ENCODE measurements around the gene ZNF410. TPM values are rescaled to one million over a fixed set of nuclear protein-coding genes. Genes with fewer than 3 reads are reported as not detected.
"Not testable (repeated sequence)": the region's sequence is repeated elsewhere in the genome, so short reads cannot be mapped to it uniquely, and the experiment has no call there.

The ZNF410 gene
- total RNA-seq, 4 donors from 2014 or later, result 39.7 to 71.7 (median 54.1) TPM

- ATAC-seq (ENCODE audit: low FRiP score) (peak; percentile 97), DNase-seq (ENCODE audit: low spot score) (peak; percentile 92)
- TF ChIP-seq CTCF (IDR thresholded peaks at IDR 0.05), result no peak
Measured at GRCh38 chr14:73851567-73852382, 34.9 kb upstream of the ZNF410 start, which contains the start of gene PTGR2. TSS of gene PTGR2 (plus strand) at chr14:73851831. CDS start at chr14:73858863, 7,032 bp downstream.

DNA sequence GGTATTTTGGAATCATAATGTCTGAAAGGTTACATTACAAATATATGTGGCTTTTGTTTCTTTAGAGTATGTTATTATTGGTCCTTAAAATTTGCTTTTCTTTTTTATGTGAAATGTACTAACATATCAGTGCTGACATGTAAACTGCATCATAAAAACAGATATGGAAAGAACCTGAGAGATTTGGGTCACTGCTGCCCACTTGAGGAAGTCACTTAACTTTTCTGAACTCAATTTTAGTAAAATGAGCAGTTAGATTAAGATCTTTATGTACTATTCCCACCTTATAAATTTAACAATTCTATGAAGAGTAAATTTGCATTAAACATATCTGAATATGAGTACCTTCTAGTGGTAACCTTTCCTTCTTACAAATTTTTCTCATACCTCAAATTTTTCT, 27.5 kb upstream of the ZNF410 start:
- DNase-seq (ENCODE audit: low spot score) (no peak), ATAC-seq (ENCODE audit: low FRiP score) (no peak)
- TF ChIP-seq CTCF (IDR thresholded peaks at IDR 0.05), result no peak

GRCh38 chr14:73861073-73861472, 25.6 kb upstream of the ZNF410 start:
- no peak for ATAC-seq (ENCODE audit: low FRiP score)
- TF ChIP-seq CTCF (IDR thresholded peaks at IDR 0.05), result no peak
- no peak for DNase-seq (ENCODE audit: low spot score)

DNA sequence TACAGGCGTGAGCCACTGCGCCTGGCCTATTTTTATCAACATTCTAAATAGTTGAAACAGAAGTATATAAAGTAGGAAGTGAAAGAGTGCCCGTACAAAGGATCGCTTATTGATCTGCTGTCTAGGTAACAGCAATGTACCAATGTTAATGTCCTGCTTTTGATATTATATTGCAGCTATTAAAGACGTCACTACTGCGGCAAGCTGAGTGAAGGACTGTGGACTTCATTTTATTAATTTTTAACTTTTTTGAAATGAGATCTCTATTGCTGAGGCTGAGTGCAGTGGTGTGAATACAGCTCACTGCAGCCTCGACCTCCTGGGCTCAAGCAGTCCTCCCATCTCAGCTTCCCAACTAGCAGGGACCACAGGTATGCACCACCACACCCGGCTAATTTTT, 24.2 kb upstream of the ZNF410 start:
- no peak for TF ChIP-seq CTCF (IDR thresholded peaks at IDR 0.05)
- ATAC-seq (ENCODE audit: low FRiP score) (no peak), DNase-seq (ENCODE audit: low spot score) (no peak)

DNA sequence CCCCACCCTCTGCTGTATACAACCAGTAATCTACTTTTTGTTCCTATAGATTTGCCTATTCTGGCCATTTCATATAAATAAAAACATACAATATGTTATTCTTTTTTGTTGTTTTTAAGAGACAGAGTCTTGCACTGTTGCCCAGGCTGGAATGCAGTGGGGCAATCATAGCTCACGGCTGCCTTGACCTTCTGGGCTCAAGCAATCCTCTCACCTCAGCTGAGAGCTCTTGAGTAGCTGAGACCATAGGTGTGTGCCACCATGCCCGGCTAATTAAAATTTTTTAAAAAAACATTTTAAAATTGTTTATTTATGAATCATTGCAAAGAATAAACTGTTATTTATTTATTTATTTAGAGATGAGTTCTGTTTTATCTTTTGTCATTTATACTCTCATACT, 23.4 kb upstream of the ZNF410 start:
- DNase-seq (ENCODE audit: low spot score) (no peak), ATAC-seq (ENCODE audit: low FRiP score) (no peak)

DNA sequence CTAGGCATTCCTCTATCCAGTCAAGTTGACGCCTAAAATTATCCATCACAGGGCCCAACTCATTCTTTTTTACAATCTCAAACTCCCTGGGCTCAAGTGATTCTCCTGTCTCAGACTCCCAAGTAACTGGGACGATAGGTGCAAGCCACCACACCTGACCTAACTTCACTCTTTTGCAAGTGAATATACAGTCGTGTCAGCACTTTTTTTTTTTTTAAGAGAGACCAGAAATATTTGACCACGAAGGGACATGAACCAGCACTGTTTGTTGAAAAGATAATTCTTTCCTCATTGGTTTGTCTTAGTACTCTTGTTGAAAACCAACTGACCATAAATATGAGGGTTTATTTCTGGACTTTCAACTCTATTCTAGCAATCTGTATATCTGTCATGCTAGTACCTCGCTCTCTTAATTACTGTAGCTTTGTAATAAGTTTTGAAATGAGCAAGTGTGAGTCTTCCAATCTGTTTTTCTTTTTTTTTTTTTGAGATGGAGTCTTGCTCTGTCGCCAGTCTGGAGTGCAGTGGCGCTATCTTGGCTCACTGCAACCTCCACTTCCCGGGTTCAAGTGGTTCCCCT, 21.0 kb upstream of the ZNF410 start:
- no peak for TF ChIP-seq CTCF (IDR thresholded peaks at IDR 0.05)

More for the DNA sequence above, 23.4 kb upstream of the ZNF410 start:
- TF ChIP-seq CTCF (IDR thresholded peaks at IDR 0.05), result no peak

GRCh38 chr14:73869754-73870153, 16.9 kb upstream of the ZNF410 start:
- not testable (repeated sequence) for DNase-seq (ENCODE audit: low spot score); ATAC-seq (ENCODE audit: low FRiP score)

More for the DNA sequence above, 21.0 kb upstream of the ZNF410 start:
- DNase-seq (ENCODE audit: low spot score), result no peak
- ATAC-seq (ENCODE audit: low FRiP score), result no peak

Data from omental fat pad (tissue), 4 donors.